ENCODE results near the gene ASPSCR1. TPM values are rescaled to one million over a fixed set of nuclear protein-coding genes. Genes with fewer than 3 reads are reported as not detected.

The ASPSCR1 gene
- total and polyA plus RNA-seq, 2 of the 13 experiments (the other 11 are each of a cell fraction or from before 2014, with no cell fraction given) = 274 to 314 TPM

GRCh38 chr17:82018989-82019689, 41.7 kb downstream of the ASPSCR1 start (continued):
- TF ChIP-seq ZNF570 (CRISPR knock-in tag; IDR thresholded peaks at IDR 0.05; ENCODE audit: borderline replicate concordance) (no peak), CAMTA2 (CRISPR knock-in tag; IDR thresholded peaks at IDR 0.05; ENCODE audit: borderline replicate concordance) (no peak), RFX5 (IDR thresholded peaks at IDR 0.05; ENCODE audit: low read depth, low read length) (no peak), PCBP1 (IDR thresholded peaks at IDR 0.05; ENCODE audit: borderline replicate concordance, low read depth, low read length) (0 out of 2 replicates have a peak, but pooled peaks have one; percentile 73), CCDC6 (CRISPR knock-in tag; IDR thresholded peaks at IDR 0.05) (0 out of 2 replicates have a peak, but pooled peaks have one; percentile 52), PRPF4 (IDR thresholded peaks at IDR 0.05; ENCODE audit: low read depth, low read length, poor library complexity, severe bottlenecking) (no peak), ZSCAN9 (CRISPR knock-in tag; IDR thresholded peaks at IDR 0.05; ENCODE audit: borderline replicate concordance) (no peak), HNRNPL (IDR thresholded peaks at IDR 0.05; ENCODE audit: low read depth, low read length) (peak; percentile 3; the same call in 1 of the 2 replicates), ZNF629 (CRISPR knock-in tag; conservative IDR thresholded peaks at IDR 0.05) (0 out of 2 replicates have a peak, but pooled peaks have one; percentile 7), ZNF256 (CRISPR knock-in tag; conservative IDR thresholded peaks at IDR 0.05) (no peak), TOPORS (CRISPR knock-in tag; IDR thresholded peaks at IDR 0.05) (peak; percentile 20; the same call in 1 of the 2 replicates), ZNF333 (CRISPR knock-in tag; IDR thresholded peaks at IDR 0.05; ENCODE audit: borderline replicate concordance) (peak; percentile 53), GMEB1 (CRISPR knock-in tag; IDR thresholded peaks at IDR 0.05; ENCODE audit: borderline replicate concordance) (0 out of 2 replicates have a peak, but pooled peaks have one; percentile 4), NFIB (CRISPR knock-in tag; IDR thresholded peaks at IDR 0.05; ENCODE audit: borderline replicate concordance) (no peak), ARHGAP35 (CRISPR knock-in tag; IDR thresholded peaks at IDR 0.05; ENCODE audit: borderline replicate concordance) (0 out of 2 replicates have a peak, but pooled peaks have one; percentile 48), JUND (CRISPR knock-in tag; IDR thresholded peaks at IDR 0.05) (no peak), ZNF841 (CRISPR knock-in tag; IDR thresholded peaks at IDR 0.05; ENCODE audit: borderline replicate concordance) (no peak), KDM5A (IDR thresholded peaks at IDR 0.05; ENCODE audit: borderline replicate concordance, low read length) (no peak), CHCHD3 (CRISPR knock-in tag; IDR thresholded peaks at IDR 0.05) (0 out of 2 replicates have a peak, but pooled peaks have one; percentile 40), HHEX (CRISPR knock-in tag; IDR thresholded peaks at IDR 0.05) (no peak), MIER3 (CRISPR knock-in tag; IDR thresholded peaks at IDR 0.05; ENCODE audit: borderline replicate concordance) (no peak), ZNF20 (CRISPR knock-in tag; IDR thresholded peaks at IDR 0.05) (no peak), ZNF777 (CRISPR knock-in tag; IDR thresholded peaks at IDR 0.05) (peak; percentile 44; the same call in 1 of the 2 replicates), NRL (CRISPR knock-in tag; IDR thresholded peaks at IDR 0.05; ENCODE audit: borderline replicate concordance) (0 out of 2 replicates have a peak, but pooled peaks have one; percentile 25), ZFY (CRISPR knock-in tag; IDR thresholded peaks at IDR 0.05) (peak; percentile 21)
- TF ChIP-seq, protein P1, sequence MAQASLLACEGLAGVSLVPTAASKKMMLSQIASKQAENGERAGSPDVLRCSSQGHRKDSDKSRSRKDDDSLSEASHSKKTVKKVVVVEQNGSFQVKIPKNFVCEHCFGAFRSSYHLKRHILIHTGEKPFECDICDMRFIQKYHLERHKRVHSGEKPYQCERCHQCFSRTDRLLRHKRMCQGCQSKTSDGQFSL (CRISPR knock-in tag; IDR thresholded peaks at IDR 0.05) = peak; percentile 88
- TF ChIP-seq, protein P2, sequence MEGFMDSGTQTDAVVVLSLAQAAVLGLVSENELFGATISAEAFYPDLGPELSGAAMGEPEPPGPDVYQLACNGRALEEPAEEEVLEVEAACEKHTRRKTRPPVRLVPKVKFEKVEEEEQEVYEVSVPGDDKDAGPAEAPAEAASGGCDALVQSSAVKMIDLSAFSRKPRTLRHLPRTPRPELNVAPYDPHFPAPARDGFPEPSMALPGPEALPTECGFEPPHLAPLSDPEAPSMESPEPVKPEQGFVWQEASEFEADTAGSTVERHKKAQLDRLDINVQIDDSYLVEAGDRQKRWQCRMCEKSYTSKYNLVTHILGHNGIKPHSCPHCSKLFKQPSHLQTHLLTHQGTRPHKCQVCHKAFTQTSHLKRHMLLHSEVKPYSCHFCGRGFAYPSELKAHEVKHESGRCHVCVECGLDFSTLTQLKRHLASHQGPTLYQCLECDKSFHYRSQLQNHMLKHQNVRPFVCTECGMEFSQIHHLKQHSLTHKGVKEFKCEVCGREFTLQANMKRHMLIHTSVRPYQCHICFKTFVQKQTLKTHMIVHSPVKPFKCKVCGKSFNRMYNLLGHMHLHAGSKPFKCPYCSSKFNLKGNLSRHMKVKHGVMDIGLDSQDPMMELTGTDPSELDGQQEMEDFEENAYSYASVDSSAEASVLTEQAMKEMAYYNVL (CRISPR knock-in tag; IDR thresholded peaks at IDR 0.05; ENCODE audit: borderline replicate concordance) = 0 out of 2 replicates have a peak, but pooled peaks have one; percentile 35
